ENCODE results near the gene NEIL3. TPM values are rescaled to one million over a fixed set of nuclear protein-coding genes. Genes with fewer than 3 reads are reported as not detected.
A peak's percentile ranks its signal among the peaks of the same experiment; 100 is the strongest.

NEIL3 gene
- total and polyA plus RNA-seq, 10 of the 15 experiments (the other 5 are each of a cell fraction or from before 2014, with no cell fraction given) = 3.0 to 13.8 (median 8.9) TPM

DNA sequence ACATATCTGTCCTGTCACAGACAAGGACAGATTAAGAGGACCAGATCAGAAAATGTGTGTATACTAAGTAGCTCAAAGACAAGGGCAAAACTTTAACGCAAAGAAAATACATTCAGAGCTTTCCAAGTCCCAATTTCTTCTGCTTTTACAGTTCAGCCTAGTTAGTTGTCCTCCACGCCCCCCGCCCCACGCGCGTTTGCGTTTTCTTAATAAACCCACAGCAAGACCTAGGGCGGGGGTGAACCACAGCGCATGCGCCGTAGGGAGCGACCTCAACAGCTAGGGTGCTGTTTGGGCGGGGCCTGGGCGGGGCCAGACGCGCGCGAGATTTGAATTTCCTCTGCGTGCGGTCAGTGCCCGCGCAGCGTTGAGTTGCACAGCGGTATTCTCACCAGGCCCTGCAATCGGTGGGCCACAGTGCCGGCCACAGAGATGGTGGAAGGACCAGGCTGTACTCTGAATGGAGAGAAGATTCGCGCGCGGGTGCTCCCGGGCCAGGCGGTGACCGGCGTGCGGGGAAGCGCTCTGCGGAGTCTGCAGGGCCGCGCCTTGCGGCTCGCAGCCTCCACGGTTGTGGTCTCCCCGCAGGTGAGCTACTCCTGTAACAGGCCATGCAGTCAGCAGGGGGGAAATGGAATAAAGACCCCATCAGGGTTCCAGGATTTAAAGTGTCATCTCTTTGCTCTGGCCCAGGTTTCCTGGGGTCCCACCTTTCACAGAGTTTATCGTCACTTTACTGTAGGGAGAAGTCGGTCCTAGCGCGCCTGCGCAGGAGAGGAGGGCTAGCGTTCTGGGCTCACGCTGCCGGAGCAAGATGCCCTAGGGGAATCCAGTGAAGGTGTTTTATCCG lies at the start of gene NEIL3 (continued):
- TF ChIP-seq, protein P1, sequence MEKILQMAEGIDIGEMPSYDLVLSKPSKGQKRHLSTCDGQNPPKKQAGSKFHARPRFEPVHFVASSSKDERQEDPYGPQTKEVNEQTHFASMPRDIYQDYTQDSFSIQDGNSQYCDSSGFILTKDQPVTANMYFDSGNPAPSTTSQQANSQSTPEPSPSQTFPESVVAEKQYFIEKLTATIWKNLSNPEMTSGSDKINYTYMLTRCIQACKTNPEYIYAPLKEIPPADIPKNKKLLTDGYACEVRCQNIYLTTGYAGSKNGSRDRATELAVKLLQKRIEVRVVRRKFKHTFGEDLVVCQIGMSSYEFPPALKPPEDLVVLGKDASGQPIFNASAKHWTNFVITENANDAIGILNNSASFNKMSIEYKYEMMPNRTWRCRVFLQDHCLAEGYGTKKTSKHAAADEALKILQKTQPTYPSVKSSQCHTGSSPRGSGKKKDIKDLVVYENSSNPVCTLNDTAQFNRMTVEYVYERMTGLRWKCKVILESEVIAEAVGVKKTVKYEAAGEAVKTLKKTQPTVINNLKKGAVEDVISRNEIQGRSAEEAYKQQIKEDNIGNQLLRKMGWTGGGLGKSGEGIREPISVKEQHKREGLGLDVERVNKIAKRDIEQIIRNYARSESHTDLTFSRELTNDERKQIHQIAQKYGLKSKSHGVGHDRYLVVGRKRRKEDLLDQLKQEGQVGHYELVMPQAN (conservative IDR thresholded peaks at IDR 0.05) = peak; percentile 100
- TF ChIP-seq POU2F2 (IDR thresholded peaks at IDR 0.05; ENCODE audit: borderline replicate concordance, low read depth, low read length) (peak; percentile 49; the same call in 1 of the 3 replicates), RUNX3 (IDR thresholded peaks at IDR 0.05; ENCODE audit: low read length) (peak; percentile 88), BRCA1 (IDR thresholded peaks at IDR 0.05; ENCODE audit: low read depth, low read length) (no peak), HDGF (IDR thresholded peaks at IDR 0.05) (no peak), POLR2A (IDR thresholded peaks at IDR 0.05; ENCODE audit: low read depth, low read length) (peak; percentile 90), SUZ12 (IDR thresholded peaks at IDR 0.05; ENCODE audit: unreplicated experiment) (no peak), IKZF1 (conservative IDR thresholded peaks at IDR 0.05) (peak; percentile 50), GATAD2B (conservative IDR thresholded peaks at IDR 0.05; ENCODE audit: low read depth) (peak; percentile 70; the same call in 1 of the 2 replicates), IKZF2 (IDR thresholded peaks at IDR 0.05) (no peak), STAT3 (IDR thresholded peaks at IDR 0.05; ENCODE audit: low read depth, low read length) (no peak), BCL11A (IDR thresholded peaks at IDR 0.05; ENCODE audit: low read depth, low read length) (no peak)
- TF ChIP-seq, protein P2, sequence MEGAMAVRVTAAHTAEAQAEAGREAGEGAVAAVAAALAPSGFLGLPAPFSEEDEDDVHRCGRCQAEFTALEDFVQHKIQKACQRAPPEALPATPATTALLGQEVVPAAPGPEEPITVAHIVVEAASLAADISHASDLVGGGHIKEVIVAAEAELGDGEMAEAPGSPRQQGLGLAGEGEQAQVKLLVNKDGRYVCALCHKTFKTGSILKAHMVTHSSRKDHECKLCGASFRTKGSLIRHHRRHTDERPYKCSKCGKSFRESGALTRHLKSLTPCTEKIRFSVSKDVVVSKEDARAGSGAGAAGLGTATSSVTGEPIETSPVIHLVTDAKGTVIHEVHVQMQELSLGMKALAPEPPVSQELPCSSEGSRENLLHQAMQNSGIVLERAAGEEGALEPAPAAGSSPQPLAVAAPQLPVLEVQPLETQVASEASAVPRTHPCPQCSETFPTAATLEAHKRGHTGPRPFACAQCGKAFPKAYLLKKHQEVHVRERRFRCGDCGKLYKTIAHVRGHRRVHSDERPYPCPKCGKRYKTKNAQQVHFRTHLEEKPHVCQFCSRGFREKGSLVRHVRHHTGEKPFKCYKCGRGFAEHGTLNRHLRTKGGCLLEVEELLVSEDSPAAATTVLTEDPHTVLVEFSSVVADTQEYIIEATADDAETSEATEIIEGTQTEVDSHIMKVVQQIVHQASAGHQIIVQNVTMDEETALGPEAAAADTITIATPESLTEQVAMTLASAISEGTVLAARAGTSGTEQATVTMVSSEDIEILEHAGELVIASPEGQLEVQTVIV (IDR thresholded peaks at IDR 0.05; ENCODE audit: borderline replicate concordance, partially characterized antibody) = no peak
- TF ChIP-seq, protein P3, sequence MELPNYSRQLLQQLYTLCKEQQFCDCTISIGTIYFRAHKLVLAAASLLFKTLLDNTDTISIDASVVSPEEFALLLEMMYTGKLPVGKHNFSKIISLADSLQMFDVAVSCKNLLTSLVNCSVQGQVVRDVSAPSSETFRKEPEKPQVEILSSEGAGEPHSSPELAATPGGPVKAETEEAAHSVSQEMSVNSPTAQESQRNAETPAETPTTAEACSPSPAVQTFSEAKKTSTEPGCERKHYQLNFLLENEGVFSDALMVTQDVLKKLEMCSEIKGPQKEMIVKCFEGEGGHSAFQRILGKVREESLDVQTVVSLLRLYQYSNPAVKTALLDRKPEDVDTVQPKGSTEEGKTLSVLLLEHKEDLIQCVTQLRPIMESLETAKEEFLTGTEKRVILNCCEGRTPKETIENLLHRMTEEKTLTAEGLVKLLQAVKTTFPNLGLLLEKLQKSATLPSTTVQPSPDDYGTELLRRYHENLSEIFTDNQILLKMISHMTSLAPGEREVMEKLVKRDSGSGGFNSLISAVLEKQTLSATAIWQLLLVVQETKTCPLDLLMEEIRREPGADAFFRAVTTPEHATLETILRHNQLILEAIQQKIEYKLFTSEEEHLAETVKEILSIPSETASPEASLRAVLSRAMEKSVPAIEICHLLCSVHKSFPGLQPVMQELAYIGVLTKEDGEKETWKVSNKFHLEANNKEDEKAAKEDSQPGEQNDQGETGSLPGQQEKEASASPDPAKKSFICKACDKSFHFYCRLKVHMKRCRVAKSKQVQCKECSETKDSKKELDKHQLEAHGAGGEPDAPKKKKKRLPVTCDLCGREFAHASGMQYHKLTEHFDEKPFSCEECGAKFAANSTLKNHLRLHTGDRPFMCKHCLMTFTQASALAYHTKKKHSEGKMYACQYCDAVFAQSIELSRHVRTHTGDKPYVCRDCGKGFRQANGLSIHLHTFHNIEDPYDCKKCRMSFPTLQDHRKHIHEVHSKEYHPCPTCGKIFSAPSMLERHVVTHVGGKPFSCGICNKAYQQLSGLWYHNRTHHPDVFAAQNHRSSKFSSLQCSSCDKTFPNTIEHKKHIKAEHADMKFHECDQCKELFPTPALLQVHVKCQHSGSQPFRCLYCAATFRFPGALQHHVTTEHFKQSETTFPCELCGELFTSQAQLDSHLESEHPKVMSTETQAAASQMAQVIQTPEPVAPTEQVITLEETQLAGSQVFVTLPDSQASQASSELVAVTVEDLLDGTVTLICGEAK (IDR thresholded peaks at IDR 0.05; ENCODE audit: borderline replicate concordance) = no peak
- TF ChIP-seq, protein P4, sequence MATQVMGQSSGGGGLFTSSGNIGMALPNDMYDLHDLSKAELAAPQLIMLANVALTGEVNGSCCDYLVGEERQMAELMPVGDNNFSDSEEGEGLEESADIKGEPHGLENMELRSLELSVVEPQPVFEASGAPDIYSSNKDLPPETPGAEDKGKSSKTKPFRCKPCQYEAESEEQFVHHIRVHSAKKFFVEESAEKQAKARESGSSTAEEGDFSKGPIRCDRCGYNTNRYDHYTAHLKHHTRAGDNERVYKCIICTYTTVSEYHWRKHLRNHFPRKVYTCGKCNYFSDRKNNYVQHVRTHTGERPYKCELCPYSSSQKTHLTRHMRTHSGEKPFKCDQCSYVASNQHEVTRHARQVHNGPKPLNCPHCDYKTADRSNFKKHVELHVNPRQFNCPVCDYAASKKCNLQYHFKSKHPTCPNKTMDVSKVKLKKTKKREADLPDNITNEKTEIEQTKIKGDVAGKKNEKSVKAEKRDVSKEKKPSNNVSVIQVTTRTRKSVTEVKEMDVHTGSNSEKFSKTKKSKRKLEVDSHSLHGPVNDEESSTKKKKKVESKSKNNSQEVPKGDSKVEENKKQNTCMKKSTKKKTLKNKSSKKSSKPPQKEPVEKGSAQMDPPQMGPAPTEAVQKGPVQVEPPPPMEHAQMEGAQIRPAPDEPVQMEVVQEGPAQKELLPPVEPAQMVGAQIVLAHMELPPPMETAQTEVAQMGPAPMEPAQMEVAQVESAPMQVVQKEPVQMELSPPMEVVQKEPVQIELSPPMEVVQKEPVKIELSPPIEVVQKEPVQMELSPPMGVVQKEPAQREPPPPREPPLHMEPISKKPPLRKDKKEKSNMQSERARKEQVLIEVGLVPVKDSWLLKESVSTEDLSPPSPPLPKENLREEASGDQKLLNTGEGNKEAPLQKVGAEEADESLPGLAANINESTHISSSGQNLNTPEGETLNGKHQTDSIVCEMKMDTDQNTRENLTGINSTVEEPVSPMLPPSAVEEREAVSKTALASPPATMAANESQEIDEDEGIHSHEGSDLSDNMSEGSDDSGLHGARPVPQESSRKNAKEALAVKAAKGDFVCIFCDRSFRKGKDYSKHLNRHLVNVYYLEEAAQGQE (IDR thresholded peaks at IDR 0.05; ENCODE audit: low read depth, low read length) = 0 out of 2 replicates have a peak, but pooled peaks have one; percentile 7
